Measurements from ENCODE around the gene SCN4B. TPM values are rescaled to one million over a fixed set of nuclear protein-coding genes. Genes with fewer than 3 reads are reported as not detected.

The SCN4B gene
- total RNA-seq, 1 donor from 2014 or later, result 0.53 TPM

DNA sequence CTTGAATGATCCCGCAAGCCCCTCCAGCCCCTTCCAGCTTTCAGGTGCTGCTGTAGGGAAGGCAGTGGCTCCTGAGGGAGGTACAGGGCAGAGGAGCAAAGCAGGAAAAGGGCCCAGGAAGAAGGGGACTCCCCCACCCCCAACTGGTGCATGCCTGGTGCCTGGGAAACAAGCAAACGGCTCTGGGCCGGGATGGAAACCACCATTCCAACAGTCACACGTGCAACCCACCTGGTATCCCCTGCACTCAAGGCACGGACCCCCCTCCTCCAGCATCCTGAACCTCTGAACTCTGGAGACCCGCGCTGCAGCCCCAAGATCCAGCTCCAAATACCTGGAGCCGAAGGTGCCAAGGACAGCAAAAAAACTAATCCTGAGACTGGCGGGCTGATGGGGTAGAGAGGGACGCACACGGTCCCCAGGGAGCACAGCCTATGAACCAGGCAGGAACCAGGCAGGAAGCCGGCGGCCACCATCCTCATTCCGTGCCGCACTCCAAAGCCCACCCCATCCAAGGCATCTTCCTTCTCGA, 537 bp downstream of the SCN4B start:
- DNase-seq (ENCODE audit: low read depth) (no peak), FAIRE-seq (no peak)
- Histone ChIP-seq H3K27me3 (ENCODE audit: control insufficient read depth, insufficient read depth, low read length) (peaks cover 4% of the 10 kb centered on the region), H3K36me3 (ENCODE audit: control insufficient read depth, insufficient read depth, low read length) (no peaks in the 10 kb centered on the region), H3K4me3 (ENCODE audit: low read depth, low read length) (peak overlapping the region; percentile 40)
- TF ChIP-seq, protein P1, sequence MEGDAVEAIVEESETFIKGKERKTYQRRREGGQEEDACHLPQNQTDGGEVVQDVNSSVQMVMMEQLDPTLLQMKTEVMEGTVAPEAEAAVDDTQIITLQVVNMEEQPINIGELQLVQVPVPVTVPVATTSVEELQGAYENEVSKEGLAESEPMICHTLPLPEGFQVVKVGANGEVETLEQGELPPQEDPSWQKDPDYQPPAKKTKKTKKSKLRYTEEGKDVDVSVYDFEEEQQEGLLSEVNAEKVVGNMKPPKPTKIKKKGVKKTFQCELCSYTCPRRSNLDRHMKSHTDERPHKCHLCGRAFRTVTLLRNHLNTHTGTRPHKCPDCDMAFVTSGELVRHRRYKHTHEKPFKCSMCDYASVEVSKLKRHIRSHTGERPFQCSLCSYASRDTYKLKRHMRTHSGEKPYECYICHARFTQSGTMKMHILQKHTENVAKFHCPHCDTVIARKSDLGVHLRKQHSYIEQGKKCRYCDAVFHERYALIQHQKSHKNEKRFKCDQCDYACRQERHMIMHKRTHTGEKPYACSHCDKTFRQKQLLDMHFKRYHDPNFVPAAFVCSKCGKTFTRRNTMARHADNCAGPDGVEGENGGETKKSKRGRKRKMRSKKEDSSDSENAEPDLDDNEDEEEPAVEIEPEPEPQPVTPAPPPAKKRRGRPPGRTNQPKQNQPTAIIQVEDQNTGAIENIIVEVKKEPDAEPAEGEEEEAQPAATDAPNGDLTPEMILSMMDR (IDR thresholded peaks at IDR 0.05; ENCODE audit: insufficient read depth, low read length, severe bottlenecking), result no peak

DNA sequence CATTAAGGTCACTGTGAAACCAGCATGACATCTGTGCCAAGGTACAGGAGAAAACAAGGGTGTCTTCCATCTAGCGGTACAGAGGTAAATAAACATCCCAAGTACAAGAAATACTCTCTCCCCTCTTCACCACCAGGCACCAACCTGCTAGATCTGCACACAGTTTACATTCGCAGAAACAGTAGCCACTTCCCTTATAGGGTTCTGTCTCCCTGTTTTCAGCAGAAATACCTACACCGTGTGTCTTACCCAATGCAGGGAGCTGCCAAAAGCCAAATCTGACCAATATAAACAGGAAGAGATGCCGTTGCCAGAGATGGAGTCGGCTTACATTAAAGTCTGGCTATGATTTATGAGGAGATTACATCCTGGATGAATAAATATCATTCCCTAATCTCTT, 1.2 kb downstream of the SCN4B start:
- Histone ChIP-seq H3K36me3 (ENCODE audit: control insufficient read depth, insufficient read depth, low read length) (no peaks in the 10 kb centered on the region), H3K27me3 (ENCODE audit: control insufficient read depth, insufficient read depth, low read length) (peaks cover 4% of the 10 kb centered on the region), H3K4me3 (ENCODE audit: low read depth, low read length) (no peak overlapping the region)
- DNase-seq (ENCODE audit: low read depth) (peak; percentile 13), FAIRE-seq (no peak)
- TF ChIP-seq, protein P1 (IDR thresholded peaks at IDR 0.05; ENCODE audit: insufficient read depth, low read length, severe bottlenecking), result no peak

DNA sequence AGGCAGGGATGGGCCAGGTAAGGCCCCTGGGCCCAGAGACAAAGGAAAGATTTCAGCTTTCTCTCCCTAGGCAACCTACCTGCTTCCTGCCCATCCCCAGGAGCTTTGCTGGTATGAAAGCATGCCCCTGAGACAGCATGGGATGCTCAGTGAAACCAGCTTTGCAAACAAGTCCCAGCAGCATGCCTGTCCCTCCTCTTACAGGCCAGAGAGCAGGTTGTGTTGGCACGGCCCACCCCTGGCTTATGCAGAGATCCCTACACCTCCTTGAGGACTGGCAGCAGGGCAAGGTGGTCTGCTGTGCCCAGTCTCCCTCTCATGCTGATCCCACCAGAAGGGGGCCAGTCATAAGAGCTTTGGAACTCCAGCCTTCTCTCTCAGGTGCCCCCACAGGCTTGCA, 3.1 kb downstream of the SCN4B start:
- Histone ChIP-seq H3K36me3 (ENCODE audit: control insufficient read depth, insufficient read depth, low read length) (no peaks in the 10 kb centered on the region), H3K27me3 (ENCODE audit: control insufficient read depth, insufficient read depth, low read length) (no peaks in the 10 kb centered on the region), H3K4me3 (ENCODE audit: low read depth, low read length) (no peak overlapping the region)
- DNase-seq (ENCODE audit: low read depth) (no peak), FAIRE-seq (no peak)
- TF ChIP-seq, protein P1 (IDR thresholded peaks at IDR 0.05; ENCODE audit: insufficient read depth, low read length, severe bottlenecking), result no peak

DNA sequence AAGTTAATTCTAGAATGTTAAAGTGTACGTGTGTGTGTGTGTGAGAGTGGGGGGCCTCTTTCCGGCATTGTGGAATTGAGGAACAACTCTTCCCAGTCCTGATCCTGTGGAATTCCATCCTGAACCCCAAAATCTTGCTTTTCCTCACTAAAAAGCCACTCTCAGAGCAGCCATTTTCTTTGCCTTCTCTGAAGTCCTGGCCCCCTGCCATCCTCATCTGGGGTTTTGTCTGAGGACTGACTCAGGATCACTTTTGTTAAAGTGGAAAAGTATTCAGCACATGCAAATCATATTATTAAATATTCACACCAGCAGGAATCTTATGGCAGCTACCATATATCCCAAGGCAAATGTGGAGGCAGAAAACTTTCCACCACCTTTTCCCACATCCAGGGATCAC, 3.8 kb downstream of the SCN4B start:
- DNase-seq (ENCODE audit: low read depth) (no peak), FAIRE-seq (no peak)
- H3K27me3 ChIP-seq (ENCODE audit: control insufficient read depth, insufficient read depth, low read length), result no peaks in the 10 kb centered on the region
- H3K4me3 ChIP-seq (ENCODE audit: low read depth, low read length), result no peak overlapping the region
- no peaks in the 10 kb centered on the region for H3K36me3 ChIP-seq (ENCODE audit: control insufficient read depth, insufficient read depth, low read length)
- TF ChIP-seq, protein P1 (IDR thresholded peaks at IDR 0.05; ENCODE audit: insufficient read depth, low read length, severe bottlenecking), result no peak

DNA sequence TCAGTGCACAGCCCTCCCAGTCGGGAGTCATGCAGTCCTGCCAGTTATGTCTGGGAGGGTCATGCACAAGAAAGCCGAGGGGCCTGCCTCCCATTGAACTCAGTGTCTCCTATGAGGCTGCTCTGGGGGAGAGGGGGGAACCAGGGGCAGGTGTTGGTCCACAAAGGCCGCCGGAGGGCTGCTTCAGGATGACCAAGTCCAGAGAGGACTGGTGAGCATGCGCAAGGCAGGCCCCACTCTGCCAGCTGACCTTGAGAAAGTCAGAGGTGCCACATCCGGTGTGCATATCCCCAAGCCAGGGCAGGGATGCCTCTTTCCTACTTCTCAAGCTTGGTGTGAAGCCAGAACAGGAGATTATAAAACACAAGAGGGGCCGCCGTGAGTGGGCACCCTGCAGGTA, 4.4 kb downstream of the SCN4B start:
- Histone ChIP-seq H3K4me3 (ENCODE audit: low read depth, low read length) (no peak overlapping the region), H3K27me3 (ENCODE audit: control insufficient read depth, insufficient read depth, low read length) (no peaks in the 10 kb centered on the region), H3K36me3 (ENCODE audit: control insufficient read depth, insufficient read depth, low read length) (no peaks in the 10 kb centered on the region)
- TF ChIP-seq, protein P1 (IDR thresholded peaks at IDR 0.05; ENCODE audit: insufficient read depth, low read length, severe bottlenecking), result no peak
- DNase-seq (ENCODE audit: low read depth) (no peak), FAIRE-seq (no peak)

DNA sequence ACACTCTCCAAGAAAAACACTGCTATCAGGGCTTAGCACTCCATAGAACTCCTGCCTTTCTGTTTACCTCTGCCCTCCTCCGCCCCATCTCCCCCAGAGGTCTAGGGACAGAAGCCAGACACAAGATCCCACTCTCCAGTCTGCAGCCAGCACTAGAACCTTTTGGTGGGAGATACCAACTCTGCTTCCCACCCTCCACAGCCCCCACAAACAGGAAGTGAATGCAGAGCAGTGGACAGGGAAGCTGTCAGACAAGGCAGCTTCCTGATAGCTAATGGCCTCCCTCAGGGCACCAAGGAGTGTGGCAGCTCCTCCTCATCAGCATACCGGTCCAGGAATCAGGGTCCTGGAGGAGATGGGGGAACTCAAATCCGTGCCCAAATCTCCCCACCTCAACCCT, 5.1 kb downstream of the SCN4B start:
- FAIRE-seq, result no peak
- Histone ChIP-seq H3K27me3 (ENCODE audit: control insufficient read depth, insufficient read depth, low read length) (no peaks in the 10 kb centered on the region), H3K4me3 (ENCODE audit: low read depth, low read length) (no peak overlapping the region), H3K36me3 (ENCODE audit: control insufficient read depth, insufficient read depth, low read length) (no peaks in the 10 kb centered on the region)
- TF ChIP-seq, protein P1 (IDR thresholded peaks at IDR 0.05; ENCODE audit: insufficient read depth, low read length, severe bottlenecking), result no peak
- DNase-seq (ENCODE audit: low read depth), result no peak
